Loucy (cell line): ENCODE measurements around the gene KCNK13.

ENCODE experiments used
- CTCF ChIP-seq: fragments of 200-600 bp; sonication (generic); conservative IDR thresholded peaks from 2 replicates; pipeline ENCODE4 v1.5.1; 2014; ENCODE audit warnings: mild to moderate bottlenecking, antibody characterized with exemption, low read length
- EZH2phosphoT487 ChIP-seq: fragments of 200-600 bp; IDR thresholded peaks from 2 replicates; pipeline ENCODE4 v1.6.1; 2018; ENCODE audit warnings: antibody characterized with exemption, mild to moderate bottlenecking, moderate library complexity, borderline replicate concordance

GRCh38 chr14:90039253-90040010 is 22.4 kb upstream of the KCNK13 start:
- TF ChIP-seq CTCF (no peak), EZH2phosphoT487 (no peak)
